IgD-negative memory B cell (primary cell): ENCODE measurements around the gene NUDCD3. TPM values are rescaled to one million over a fixed set of nuclear protein-coding genes. Genes with fewer than 3 reads are reported as not detected.

Experiments used
- H3K27ac Mint-ChIP-seq, 3 donors: one replicate each; pipeline ENCODE4 v1.8.0; 2020 to 2022; ENCODE audit warnings: mild to moderate bottlenecking in 3 of 3, mixed read lengths in 3 of 3, moderate library complexity in 1 of 3
- H3K27me3 Mint-ChIP-seq: one replicate; pipeline ENCODE4 v1.8.0; 2021; ENCODE audit warnings: mixed read lengths
- H3K36me3 Mint-ChIP-seq: one replicate; pipeline ENCODE4 v1.8.0; 2020; ENCODE audit warnings: mild to moderate bottlenecking, mixed read lengths
- H3K4me1 Mint-ChIP-seq, 3 donors: one replicate each; pipeline ENCODE4 v1.8.0; 2020 to 2022; ENCODE audit warnings: mixed read lengths in 3 of 3, mild to moderate bottlenecking in 1 of 3
- H3K4me3 Mint-ChIP-seq, 4 donors: one replicate each; pipeline ENCODE4 v1.8.0; 2020 to 2022; ENCODE audit warnings: mild to moderate bottlenecking in 4 of 4, mixed read lengths in 4 of 4, moderate library complexity in 3 of 4
- H3K9me3 Mint-ChIP-seq, 3 donors: one replicate each; pipeline ENCODE4 v1.8.0; 2020 to 2021; ENCODE audit warnings: mixed read lengths in 3 of 3, mild to moderate bottlenecking in 1 of 3
- polyA plus RNA-seq: library from polyadenylated mRNA; unstranded; fragments of 300-500 nt; fragmentation: Illumina TruSeq; gene quantifications from one replicate; pipeline ENCODE4 v1.2.3, GENCODE V29; 2021

Gene NUDCD3
- polyA plus RNA-seq, 1 donor from 2014 or later = 57.4 TPM

GRCh38 chr7:44455155-44455554, 35.3 kb downstream of the NUDCD3 start:
- no peak overlapping the region for H3K27ac Mint-ChIP-seq
- peaks cover 17% of the 10 kb centered on the region for H3K36me3 Mint-ChIP-seq
- peaks cover 2% of the 10 kb centered on the region for H3K27me3 Mint-ChIP-seq
- no peaks in the 10 kb centered on the region for H3K9me3 Mint-ChIP-seq
- peaks cover 9 to 34% (median 33%) of the 10 kb centered on the region in 3 donors for H3K4me1 Mint-ChIP-seq
- no peak overlapping the region for H3K4me3 Mint-ChIP-seq

DNA sequence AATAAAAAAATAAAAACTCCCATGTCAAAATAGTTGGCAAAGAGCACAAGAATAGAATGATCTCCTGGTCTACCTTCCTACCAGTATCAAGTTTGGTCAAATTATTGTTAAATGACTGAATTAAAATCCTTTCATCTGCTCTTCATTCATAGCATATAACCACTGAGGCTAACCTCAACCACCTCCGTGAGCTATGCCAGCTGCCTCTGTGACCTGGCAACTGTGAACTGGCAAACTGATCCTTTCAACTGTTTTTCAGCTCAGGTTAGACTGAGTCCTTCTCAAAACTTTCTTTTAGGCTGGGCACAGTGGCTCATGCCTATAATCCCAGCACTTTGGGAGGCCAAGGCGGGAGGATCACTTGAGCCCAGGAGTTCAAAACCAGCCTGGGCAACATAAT, 36.1 kb downstream of the NUDCD3 start:
- H3K27me3 Mint-ChIP-seq = no peaks in the 10 kb centered on the region
- peaks cover 19% of the 10 kb centered on the region for H3K36me3 Mint-ChIP-seq
- H3K9me3 Mint-ChIP-seq = no peaks in the 10 kb centered on the region
- no peak overlapping the region for H3K4me3 Mint-ChIP-seq
- no peak overlapping the region for H3K27ac Mint-ChIP-seq
- H3K4me1 Mint-ChIP-seq = peaks cover 11 to 38% (median 33%) of the 10 kb centered on the region in 3 donors

DNA sequence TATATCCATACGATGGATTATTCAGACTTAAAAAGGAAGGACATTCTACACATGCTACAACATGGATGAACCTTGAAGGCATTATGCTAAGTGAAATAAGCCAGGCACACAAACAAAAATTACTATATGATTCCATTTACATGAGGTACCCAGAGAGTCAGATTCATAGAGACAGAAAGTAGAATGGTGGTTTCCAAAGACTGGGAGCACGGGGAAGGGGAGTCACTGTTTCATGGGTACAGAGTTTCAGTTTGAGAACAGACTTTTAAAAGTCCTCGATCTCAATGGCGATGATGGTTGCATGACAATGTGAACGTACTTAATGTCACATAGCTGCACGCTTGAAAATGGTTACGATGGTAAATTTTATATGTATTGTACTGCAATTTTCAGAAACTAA, 39.3 kb downstream of the NUDCD3 start:
- Mint-ChIP-seq H3K36me3 (peaks cover 24% of the 10 kb centered on the region), H3K27ac (no peak overlapping the region), H3K4me3 (no peak overlapping the region), H3K9me3 (no peaks in the 10 kb centered on the region), H3K4me1 (peaks cover 22 to 39% (median 37%) of the 10 kb centered on the region in 3 donors), H3K27me3 (no peaks in the 10 kb centered on the region)

- Mint-ChIP-seq H3K27ac (peak overlapping the region in 1 of 3 donors; percentile 59), H3K4me3 (peak overlapping the region in 1 of 4 donors; percentile 10), H3K9me3 (no peaks in the 10 kb centered on the region), H3K27me3 (no peaks in the 10 kb centered on the region), H3K4me1 (peaks cover 25 to 40% (median 40%) of the 10 kb centered on the region in 3 donors), H3K36me3 (peaks cover 23% of the 10 kb centered on the region)
These were observed 40.9 kb downstream of the NUDCD3 start for GRCh38 chr7:44449584-44449928.

DNA sequence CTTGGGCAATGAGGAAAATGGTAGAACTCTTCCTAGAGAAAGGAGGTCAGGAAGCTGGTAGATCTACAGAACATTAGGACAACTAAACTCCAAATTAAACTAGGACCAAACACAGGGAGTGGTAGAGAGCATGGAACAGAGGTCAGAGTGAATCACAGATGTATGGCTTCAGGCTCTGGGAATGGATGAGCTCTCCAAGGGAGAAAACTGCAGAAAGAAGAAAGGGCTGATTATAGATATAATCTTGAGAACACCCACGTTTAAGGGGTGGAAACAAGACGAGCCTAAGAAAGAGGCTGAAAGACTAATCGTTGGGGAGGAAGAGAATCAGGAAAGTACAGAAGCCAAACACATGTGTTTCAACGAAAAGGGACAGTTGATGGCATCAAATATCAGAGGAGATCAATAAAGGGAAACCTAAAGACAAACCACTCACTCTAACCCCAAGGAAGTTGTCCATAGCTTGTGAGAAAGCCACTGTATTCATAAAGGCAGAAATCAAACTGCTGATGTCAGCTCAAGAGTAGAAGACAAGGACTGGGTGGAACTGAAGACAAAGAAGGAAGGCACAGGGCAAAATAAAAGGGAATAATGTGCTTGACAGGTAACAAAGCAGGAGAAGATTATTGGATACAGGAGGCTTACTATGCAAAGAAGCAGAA, 41.4 kb downstream of the NUDCD3 start:
- H3K9me3 Mint-ChIP-seq = no peaks in the 10 kb centered on the region
- H3K27me3 Mint-ChIP-seq = no peaks in the 10 kb centered on the region
- H3K27ac Mint-ChIP-seq = no peak overlapping the region
- peaks cover 25 to 37% (median 36%) of the 10 kb centered on the region in 3 donors for H3K4me1 Mint-ChIP-seq
- H3K36me3 Mint-ChIP-seq = peaks cover 22% of the 10 kb centered on the region
- H3K4me3 Mint-ChIP-seq = no peak overlapping the region

DNA sequence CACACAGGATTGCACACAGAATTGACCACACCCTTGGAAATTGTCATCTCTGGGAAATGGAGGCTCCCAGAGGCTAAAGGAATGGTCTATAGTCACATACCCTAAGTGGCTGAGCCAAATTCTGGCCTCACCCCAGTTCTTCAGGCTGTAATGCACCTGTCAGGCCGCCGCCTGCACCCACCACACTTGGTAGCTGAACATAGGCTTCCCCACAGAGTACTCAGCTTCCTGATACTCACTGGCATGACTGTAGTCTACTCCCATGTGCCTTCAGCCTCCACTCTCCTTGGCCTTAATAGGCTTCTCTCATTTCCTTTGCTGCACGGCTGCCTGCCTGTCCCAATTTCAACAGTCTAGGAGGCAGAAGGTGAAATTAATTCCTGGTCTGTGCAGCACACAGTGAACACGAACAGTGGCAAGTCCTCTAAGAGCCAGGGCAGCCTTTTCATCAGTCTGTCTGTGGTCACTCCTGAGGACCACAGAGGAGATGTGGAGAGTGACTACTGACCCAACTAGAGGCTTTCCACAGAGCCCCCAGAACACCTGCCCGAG, 42.5 kb downstream of the NUDCD3 start:
- peaks cover 22% of the 10 kb centered on the region for H3K36me3 Mint-ChIP-seq
- H3K27me3 Mint-ChIP-seq = no peaks in the 10 kb centered on the region
- H3K4me1 Mint-ChIP-seq = peaks cover 22 to 37% (median 36%) of the 10 kb centered on the region in 3 donors
- H3K4me3 Mint-ChIP-seq = no peak overlapping the region
- H3K27ac Mint-ChIP-seq = no peak overlapping the region
- no peaks in the 10 kb centered on the region for H3K9me3 Mint-ChIP-seq

GRCh38 chr7:44445986-44446671, 44.3 kb downstream of the NUDCD3 start:
- H3K4me3 Mint-ChIP-seq = no peak overlapping the region
- H3K9me3 Mint-ChIP-seq = no peaks in the 10 kb centered on the region
- no peaks in the 10 kb centered on the region for H3K27me3 Mint-ChIP-seq
- peaks cover 16% of the 10 kb centered on the region for H3K36me3 Mint-ChIP-seq
- peaks cover 24 to 45% (median 28%) of the 10 kb centered on the region in 3 donors for H3K4me1 Mint-ChIP-seq
- H3K27ac Mint-ChIP-seq = no peak overlapping the region

DNA sequence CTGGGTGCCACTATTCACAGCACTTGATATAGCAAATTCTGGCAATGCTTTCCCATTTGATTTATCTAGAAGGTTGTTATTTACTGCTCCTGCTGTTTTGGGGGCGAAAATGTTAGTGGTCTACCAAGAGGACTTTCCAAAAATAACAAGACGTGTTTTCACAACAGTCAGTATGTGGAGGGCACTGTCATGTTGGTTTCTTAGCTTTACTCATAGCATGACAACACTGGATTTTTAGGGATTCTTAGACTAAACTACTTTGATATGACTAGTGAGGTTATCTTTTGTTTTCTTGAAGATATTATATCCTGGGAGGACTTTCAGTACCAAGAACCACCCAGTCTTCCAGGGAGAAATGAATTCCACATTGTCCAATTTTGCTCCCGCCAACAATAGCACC, 49.4 kb downstream of the NUDCD3 start:
- peaks cover 7% of the 10 kb centered on the region for H3K36me3 Mint-ChIP-seq
- H3K4me3 Mint-ChIP-seq = no peak overlapping the region
- no peaks in the 10 kb centered on the region for H3K9me3 Mint-ChIP-seq
- no peaks in the 10 kb centered on the region for H3K27me3 Mint-ChIP-seq
- no peak overlapping the region for H3K27ac Mint-ChIP-seq
- H3K4me1 Mint-ChIP-seq = peaks cover 16 to 39% (median 24%) of the 10 kb centered on the region in 3 donors

DNA sequence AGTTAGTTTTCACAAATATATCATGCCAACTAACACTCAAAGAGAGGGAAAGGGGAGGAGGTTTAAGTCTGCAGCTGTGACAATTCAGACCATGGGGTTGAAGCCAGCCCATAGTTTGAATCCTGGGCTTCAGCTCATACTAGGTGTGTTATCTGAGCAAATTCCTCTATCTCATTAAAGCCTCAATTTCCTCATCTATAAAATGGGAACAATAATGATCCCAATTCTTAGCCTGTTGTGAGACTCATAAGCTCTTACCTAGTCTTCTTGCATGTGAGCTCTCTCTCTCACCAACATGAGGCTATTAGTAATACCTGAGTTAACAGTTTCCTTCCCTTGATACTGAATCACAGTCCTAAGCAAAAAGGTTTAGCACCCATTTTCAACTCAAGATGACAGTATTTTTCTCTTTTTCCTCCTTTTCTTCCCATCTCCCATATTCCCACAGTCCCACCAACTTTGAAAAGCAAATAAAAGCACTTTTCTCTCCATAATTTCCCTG, 49.8 kb downstream of the NUDCD3 start:
- Mint-ChIP-seq H3K4me1 (peaks cover 16 to 39% (median 26%) of the 10 kb centered on the region in 3 donors), H3K9me3 (no peaks in the 10 kb centered on the region), H3K27me3 (no peaks in the 10 kb centered on the region), H3K27ac (no peak overlapping the region), H3K36me3 (peaks cover 7% of the 10 kb centered on the region), H3K4me3 (no peak overlapping the region)

GRCh38 chr7:44439926-44440325, 50.5 kb downstream of the NUDCD3 start:
- Mint-ChIP-seq H3K27ac (no peak overlapping the region), H3K4me3 (peak overlapping the region in 1 of 4 donors; percentile 55), H3K36me3 (peaks cover 5% of the 10 kb centered on the region), H3K4me1 (peaks cover 13 to 32% (median 23%) of the 10 kb centered on the region in 3 donors), H3K9me3 (no peaks in the 10 kb centered on the region), H3K27me3 (no peaks in the 10 kb centered on the region)

DNA sequence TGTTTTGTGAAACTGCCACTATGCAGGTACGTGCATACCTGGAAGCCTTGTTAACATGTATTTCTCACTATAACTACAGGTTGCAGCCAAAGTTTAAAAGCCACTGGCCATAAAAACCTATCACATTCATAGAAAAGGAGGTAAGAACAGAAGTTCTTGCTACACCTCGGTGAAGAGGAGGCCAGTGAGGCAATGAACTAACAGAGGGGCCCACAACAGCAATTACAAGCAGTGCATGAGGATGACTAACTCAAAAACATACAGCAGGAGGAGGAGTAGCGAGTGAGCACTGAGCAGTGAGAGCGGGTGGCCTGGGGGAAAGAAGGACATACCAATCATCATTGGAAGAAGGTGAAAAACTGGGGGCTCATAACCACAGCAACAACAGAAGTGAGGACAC, 51.6 kb downstream of the NUDCD3 start:
- Mint-ChIP-seq H3K4me1 (peaks cover 13 to 31% (median 25%) of the 10 kb centered on the region in 3 donors), H3K27me3 (no peaks in the 10 kb centered on the region), H3K27ac (peak overlapping the region in 1 of 3 donors; percentile 33), H3K36me3 (peaks cover 5% of the 10 kb centered on the region), H3K9me3 (no peaks in the 10 kb centered on the region), H3K4me3 (no peak overlapping the region)

GRCh38 chr7:44434201-44434600, 56.3 kb downstream of the NUDCD3 start:
- peaks cover 13 to 33% (median 31%) of the 10 kb centered on the region in 3 donors for H3K4me1 Mint-ChIP-seq
- no peaks in the 10 kb centered on the region for H3K27me3 Mint-ChIP-seq
- peaks cover 1% of the 10 kb centered on the region for H3K36me3 Mint-ChIP-seq
- H3K27ac Mint-ChIP-seq = no peak overlapping the region
- H3K9me3 Mint-ChIP-seq = no peaks in the 10 kb centered on the region
- no peak overlapping the region for H3K4me3 Mint-ChIP-seq

- Mint-ChIP-seq H3K9me3 (no peaks in the 10 kb centered on the region), H3K36me3 (peaks cover 1% of the 10 kb centered on the region)
These were observed 57.0 kb downstream of the NUDCD3 start for GRCh38 chr7:44433255-44434022.

DNA sequence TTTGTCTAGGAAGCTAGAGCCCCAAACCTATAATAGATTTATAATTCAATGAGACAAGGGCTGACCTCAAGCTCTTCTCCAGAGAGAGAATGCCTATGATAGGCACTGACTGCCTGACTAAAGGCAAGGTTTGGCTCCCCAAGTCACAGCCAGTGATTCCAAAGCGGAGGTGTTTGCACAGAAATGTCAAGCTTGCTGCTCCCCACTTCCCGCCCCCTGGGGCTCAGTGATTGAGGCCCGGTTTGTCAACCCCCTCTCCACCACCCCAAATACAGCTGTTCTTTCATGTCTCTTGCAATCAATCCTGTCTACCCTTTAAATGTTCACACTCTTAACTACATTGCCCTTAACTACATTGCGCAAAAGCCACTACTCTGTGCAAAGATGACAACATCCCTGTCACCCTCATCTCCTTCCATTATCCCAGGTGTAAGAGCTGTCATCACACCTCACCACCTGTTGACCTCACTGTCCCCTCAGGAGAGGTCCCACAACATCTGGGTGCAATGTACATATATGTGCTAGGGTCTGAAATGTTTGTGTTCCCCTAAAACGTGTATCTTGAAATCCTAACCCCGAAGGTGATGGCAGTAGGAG, 58.0 kb downstream of the NUDCD3 start:
- peaks cover 1% of the 10 kb centered on the region for H3K36me3 Mint-ChIP-seq
- no peaks in the 10 kb centered on the region for H3K27me3 Mint-ChIP-seq
- H3K27ac Mint-ChIP-seq = peak overlapping the region in 2 of 3 donors; percentile 6 to 44

More at GRCh38 chr7:44433255-44434022, 57.0 kb downstream of the NUDCD3 start:
- peaks cover 13 to 32% (median 27%) of the 10 kb centered on the region in 3 donors for H3K4me1 Mint-ChIP-seq
- no peak overlapping the region for H3K4me3 Mint-ChIP-seq
- no peak overlapping the region for H3K27ac Mint-ChIP-seq
- no peaks in the 10 kb centered on the region for H3K27me3 Mint-ChIP-seq

More for the DNA sequence above, 58.0 kb downstream of the NUDCD3 start:
- no peaks in the 10 kb centered on the region for H3K9me3 Mint-ChIP-seq
- peak overlapping the region in 1 of 4 donors; percentile 60 for H3K4me3 Mint-ChIP-seq
- peaks cover 13 to 32% (median 27%) of the 10 kb centered on the region in 3 donors for H3K4me1 Mint-ChIP-seq
